ENCODE measurements around the gene ZNF423. TPM values are rescaled to one million over a fixed set of nuclear protein-coding genes. Genes with fewer than 3 reads are reported as not detected.

Gene ZNF423
- total and polyA plus RNA-seq, 2 of the 13 experiments (the other 11 are each of a cell fraction or from before 2014, with no cell fraction given), result 0.07 to 0.31 TPM

- TF ChIP-seq SP140L (CRISPR knock-in tag; IDR thresholded peaks at IDR 0.05; ENCODE audit: borderline replicate concordance) (no peak), LRRFIP1 (CRISPR knock-in tag; conservative IDR thresholded peaks at IDR 0.05) (no peak), JDP2 (CRISPR knock-in tag; IDR thresholded peaks at IDR 0.05; ENCODE audit: borderline replicate concordance) (no peak), ZNF441 (CRISPR knock-in tag; IDR thresholded peaks at IDR 0.05; ENCODE audit: borderline replicate concordance) (peak; percentile 66; the same call in 1 of the 2 replicates), PATZ1 (CRISPR knock-in tag; IDR thresholded peaks at IDR 0.05) (peak; percentile 60; the same call in 1 of the 2 replicates), ZNF280D (CRISPR knock-in tag; IDR thresholded peaks at IDR 0.05) (no peak), ZFX (CRISPR knock-in tag; IDR thresholded peaks at IDR 0.05; ENCODE audit: low read depth) (peak; percentile 49; the same call in 1 of the 2 replicates)
- TF ChIP-seq, protein P1, sequence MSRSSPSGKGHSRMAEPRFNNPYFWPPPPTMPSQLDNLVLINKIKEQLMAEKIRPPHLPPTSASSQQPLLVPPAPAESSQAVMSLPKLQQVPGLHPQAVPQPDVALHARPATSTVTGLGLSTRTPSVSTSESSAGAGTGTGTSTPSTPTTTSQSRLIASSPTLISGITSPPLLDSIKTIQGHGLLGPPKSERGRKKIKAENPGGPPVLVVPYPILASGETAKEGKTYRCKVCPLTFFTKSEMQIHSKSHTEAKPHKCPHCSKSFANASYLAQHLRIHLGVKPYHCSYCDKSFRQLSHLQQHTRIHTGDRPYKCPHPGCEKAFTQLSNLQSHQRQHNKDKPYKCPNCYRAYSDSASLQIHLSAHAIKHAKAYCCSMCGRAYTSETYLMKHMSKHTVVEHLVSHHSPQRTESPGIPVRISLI (CRISPR knock-in tag; IDR thresholded peaks at IDR 0.05; ENCODE audit: borderline replicate concordance), result no peak
- TF ChIP-seq, protein P2, sequence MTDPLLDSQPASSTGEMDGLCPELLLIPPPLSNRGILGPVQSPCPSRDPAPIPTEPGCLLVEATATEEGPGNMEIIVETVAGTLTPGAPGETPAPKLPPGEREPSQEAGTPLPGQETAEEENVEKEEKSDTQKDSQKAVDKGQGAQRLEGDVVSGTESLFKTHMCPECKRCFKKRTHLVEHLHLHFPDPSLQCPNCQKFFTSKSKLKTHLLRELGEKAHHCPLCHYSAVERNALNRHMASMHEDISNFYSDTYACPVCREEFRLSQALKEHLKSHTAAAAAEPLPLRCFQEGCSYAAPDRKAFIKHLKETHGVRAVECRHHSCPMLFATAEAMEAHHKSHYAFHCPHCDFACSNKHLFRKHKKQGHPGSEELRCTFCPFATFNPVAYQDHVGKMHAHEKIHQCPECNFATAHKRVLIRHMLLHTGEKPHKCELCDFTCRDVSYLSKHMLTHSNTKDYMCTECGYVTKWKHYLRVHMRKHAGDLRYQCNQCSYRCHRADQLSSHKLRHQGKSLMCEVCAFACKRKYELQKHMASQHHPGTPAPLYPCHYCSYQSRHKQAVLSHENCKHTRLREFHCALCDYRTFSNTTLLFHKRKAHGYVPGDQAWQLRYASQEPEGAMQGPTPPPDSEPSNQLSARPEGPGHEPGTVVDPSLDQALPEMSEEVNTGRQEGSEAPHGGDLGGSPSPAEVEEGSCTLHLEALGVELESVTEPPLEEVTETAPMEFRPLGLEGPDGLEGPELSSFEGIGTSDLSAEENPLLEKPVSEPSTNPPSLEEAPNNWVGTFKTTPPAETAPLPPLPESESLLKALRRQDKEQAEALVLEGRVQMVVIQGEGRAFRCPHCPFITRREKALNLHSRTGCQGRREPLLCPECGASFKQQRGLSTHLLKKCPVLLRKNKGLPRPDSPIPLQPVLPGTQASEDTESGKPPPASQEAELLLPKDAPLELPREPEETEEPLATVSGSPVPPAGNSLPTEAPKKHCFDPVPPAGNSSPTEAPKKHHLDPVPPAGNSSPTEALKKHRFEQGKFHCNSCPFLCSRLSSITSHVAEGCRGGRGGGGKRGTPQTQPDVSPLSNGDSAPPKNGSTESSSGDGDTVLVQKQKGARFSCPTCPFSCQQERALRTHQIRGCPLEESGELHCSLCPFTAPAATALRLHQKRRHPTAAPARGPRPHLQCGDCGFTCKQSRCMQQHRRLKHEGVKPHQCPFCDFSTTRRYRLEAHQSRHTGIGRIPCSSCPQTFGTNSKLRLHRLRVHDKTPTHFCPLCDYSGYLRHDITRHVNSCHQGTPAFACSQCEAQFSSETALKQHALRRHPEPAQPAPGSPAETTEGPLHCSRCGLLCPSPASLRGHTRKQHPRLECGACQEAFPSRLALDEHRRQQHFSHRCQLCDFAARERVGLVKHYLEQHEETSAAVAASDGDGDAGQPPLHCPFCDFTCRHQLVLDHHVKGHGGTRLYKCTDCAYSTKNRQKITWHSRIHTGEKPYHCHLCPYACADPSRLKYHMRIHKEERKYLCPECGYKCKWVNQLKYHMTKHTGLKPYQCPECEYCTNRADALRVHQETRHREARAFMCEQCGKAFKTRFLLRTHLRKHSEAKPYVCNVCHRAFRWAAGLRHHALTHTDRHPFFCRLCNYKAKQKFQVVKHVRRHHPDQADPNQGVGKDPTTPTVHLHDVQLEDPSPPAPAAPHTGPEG (CRISPR knock-in tag; IDR thresholded peaks at IDR 0.05), result no peak
- TF ChIP-seq, protein P3, sequence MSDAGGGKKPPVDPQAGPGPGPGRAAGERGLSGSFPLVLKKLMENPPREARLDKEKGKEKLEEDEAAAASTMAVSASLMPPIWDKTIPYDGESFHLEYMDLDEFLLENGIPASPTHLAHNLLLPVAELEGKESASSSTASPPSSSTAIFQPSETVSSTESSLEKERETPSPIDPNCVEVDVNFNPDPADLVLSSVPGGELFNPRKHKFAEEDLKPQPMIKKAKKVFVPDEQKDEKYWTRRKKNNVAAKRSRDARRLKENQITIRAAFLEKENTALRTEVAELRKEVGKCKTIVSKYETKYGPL (CRISPR knock-in tag; IDR thresholded peaks at IDR 0.05), result no peak
- TF ChIP-seq, protein P4, sequence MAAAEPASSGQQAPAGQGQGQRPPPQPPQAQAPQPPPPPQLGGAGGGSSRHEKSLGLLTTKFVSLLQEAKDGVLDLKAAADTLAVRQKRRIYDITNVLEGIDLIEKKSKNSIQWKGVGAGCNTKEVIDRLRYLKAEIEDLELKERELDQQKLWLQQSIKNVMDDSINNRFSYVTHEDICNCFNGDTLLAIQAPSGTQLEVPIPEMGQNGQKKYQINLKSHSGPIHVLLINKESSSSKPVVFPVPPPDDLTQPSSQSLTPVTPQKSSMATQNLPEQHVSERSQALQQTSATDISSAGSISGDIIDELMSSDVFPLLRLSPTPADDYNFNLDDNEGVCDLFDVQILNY (CRISPR knock-in tag; conservative IDR thresholded peaks at IDR 0.05), result peak; percentile 69; the same call in 1 of the 2 replicates
Observed at GRCh38 chr16:49855280-49855821, 561 bp downstream of the ZNF423 start (continued).

Measured in HepG2 (cell line).